ENCODE results near the gene ASB7.
"Not testable (repeated sequence)": the region's sequence is repeated elsewhere in the genome, so short reads cannot be mapped to it uniquely, and the experiment has no call there.

ASB7 gene

GRCh38 chr15:100671124-100671680 lies 68.8 kb downstream of the ASB7 start:
- H3K4me1 Mint-ChIP-seq, result peaks cover 4% of the 10 kb centered on the region
- no peak overlapping the region for H3K27ac Mint-ChIP-seq
- H3K36me3 Mint-ChIP-seq, result no peaks in the 10 kb centered on the region
- peaks cover 6% of the 10 kb centered on the region for H3K27me3 Mint-ChIP-seq
- DNase-seq (ENCODE audit: low spot score in 2 of 2) (no peak), ATAC-seq (ENCODE audit: low read depth) (no peak)
- H3K4me3 Mint-ChIP-seq, result no peak overlapping the region
- H3K9me3 Mint-ChIP-seq, result peaks cover 2% of the 10 kb centered on the region

GRCh38 chr15:100671858-100672543 lies 69.6 kb downstream of the ASB7 start:
- no peak for DNase-seq (ENCODE audit: low spot score in 2 of 2)
- no peak overlapping the region for H3K27ac Mint-ChIP-seq
- H3K36me3 Mint-ChIP-seq, result no peaks in the 10 kb centered on the region
- peaks cover 4% of the 10 kb centered on the region for H3K4me1 Mint-ChIP-seq
- peaks cover 2% of the 10 kb centered on the region for H3K9me3 Mint-ChIP-seq
- peaks cover 6% of the 10 kb centered on the region for H3K27me3 Mint-ChIP-seq
- ATAC-seq (ENCODE audit: low read depth), result no peak
- H3K4me3 Mint-ChIP-seq, result no peak overlapping the region

- H3K36me3 Mint-ChIP-seq, result no peaks in the 10 kb centered on the region
- no peak overlapping the region for H3K4me3 Mint-ChIP-seq
- no peak overlapping the region for H3K27ac Mint-ChIP-seq
- peaks cover 2% of the 10 kb centered on the region for H3K9me3 Mint-ChIP-seq
- DNase-seq (ENCODE audit: low spot score in 2 of 2) (no peak), ATAC-seq (ENCODE audit: low read depth) (no peak)
- H3K27me3 Mint-ChIP-seq, result peaks cover 8% of the 10 kb centered on the region
- peaks cover 4% of the 10 kb centered on the region for H3K4me1 Mint-ChIP-seq
Measured at GRCh38 chr15:100672959-100673358, 70.6 kb downstream of the ASB7 start.

GRCh38 chr15:100679151-100679550 lies 76.8 kb downstream of the ASB7 start:
- not testable (repeated sequence) for DNase-seq (ENCODE audit: low spot score in 2 of 2); H3K9me3 Mint-ChIP-seq; H3K36me3 Mint-ChIP-seq; ATAC-seq (ENCODE audit: low read depth); H3K27me3 Mint-ChIP-seq; H3K27ac Mint-ChIP-seq; H3K4me1 Mint-ChIP-seq; H3K4me3 Mint-ChIP-seq

- no peak for DNase-seq (ENCODE audit: low spot score in 2 of 2)
- ATAC-seq (ENCODE audit: low read depth), result no peak
- H3K27me3 Mint-ChIP-seq, result peaks cover 11% of the 10 kb centered on the region
- H3K9me3 Mint-ChIP-seq, result peaks cover 4% of the 10 kb centered on the region
- peaks cover 5% of the 10 kb centered on the region for H3K36me3 Mint-ChIP-seq
- H3K4me1 Mint-ChIP-seq, result no peaks in the 10 kb centered on the region
- H3K4me3 Mint-ChIP-seq, result no peak overlapping the region
- H3K27ac Mint-ChIP-seq, result no peak overlapping the region
Measured at GRCh38 chr15:100680726-100681125, 78.3 kb downstream of the ASB7 start.

GRCh38 chr15:100681335-100681746 lies 79.0 kb downstream of the ASB7 start:
- Mint-ChIP-seq H3K9me3 (peaks cover 4% of the 10 kb centered on the region), H3K27me3 (peaks cover 14% of the 10 kb centered on the region), H3K4me3 (no peak overlapping the region), H3K36me3 (peaks cover 5% of the 10 kb centered on the region), H3K27ac (no peak overlapping the region), H3K4me1 (no peaks in the 10 kb centered on the region)
- ATAC-seq (ENCODE audit: low read depth) (no peak), DNase-seq (ENCODE audit: low spot score in 2 of 2) (no peak)

- Mint-ChIP-seq H3K4me3 (no peak overlapping the region), H3K4me1 (no peaks in the 10 kb centered on the region), H3K36me3 (peaks cover 5% of the 10 kb centered on the region), H3K27ac (no peak overlapping the region), H3K9me3 (peaks cover 4% of the 10 kb centered on the region), H3K27me3 (peaks cover 20% of the 10 kb centered on the region)
- no peak for DNase-seq (ENCODE audit: low spot score in 2 of 2)
- ATAC-seq (ENCODE audit: low read depth), result no peak
Measured at GRCh38 chr15:100682468-100682867, 80.1 kb downstream of the ASB7 start.

GRCh38 chr15:100683434-100683833 lies 81.0 kb downstream of the ASB7 start:
- peaks cover 5% of the 10 kb centered on the region for H3K36me3 Mint-ChIP-seq

GRCh38 chr15:100684591-100684990 lies 82.2 kb downstream of the ASB7 start:
- Mint-ChIP-seq H3K4me1 (no peaks in the 10 kb centered on the region), H3K4me3 (no peak overlapping the region), H3K36me3 (peaks cover 5% of the 10 kb centered on the region), H3K27ac (no peak overlapping the region), H3K27me3 (peaks cover 23% of the 10 kb centered on the region), H3K9me3 (peaks cover 4% of the 10 kb centered on the region)
- no peak for DNase-seq (ENCODE audit: low spot score in 2 of 2)
- no peak for ATAC-seq (ENCODE audit: low read depth)

More at GRCh38 chr15:100683434-100683833, 81.0 kb downstream of the ASB7 start:
- Mint-ChIP-seq H3K9me3 (peaks cover 4% of the 10 kb centered on the region), H3K27ac (no peak overlapping the region), H3K27me3 (peaks cover 23% of the 10 kb centered on the region), H3K4me3 (no peak overlapping the region), H3K4me1 (no peaks in the 10 kb centered on the region)
- no peak for ATAC-seq (ENCODE audit: low read depth)
- no peak for DNase-seq (ENCODE audit: low spot score in 2 of 2)

- ATAC-seq (ENCODE audit: low read depth) (no peak), DNase-seq (ENCODE audit: low spot score in 2 of 2) (no peak)
- H3K4me1 Mint-ChIP-seq, result no peaks in the 10 kb centered on the region
- peaks cover 3% of the 10 kb centered on the region for H3K36me3 Mint-ChIP-seq
- no peak overlapping the region for H3K27ac Mint-ChIP-seq
- H3K27me3 Mint-ChIP-seq, result peaks cover 20% of the 10 kb centered on the region
- H3K9me3 Mint-ChIP-seq, result peaks cover 4% of the 10 kb centered on the region
- H3K4me3 Mint-ChIP-seq, result no peak overlapping the region
Measured at GRCh38 chr15:100686021-100686724, 83.8 kb downstream of the ASB7 start.

- H3K9me3 Mint-ChIP-seq, result no peaks in the 10 kb centered on the region
- H3K4me3 Mint-ChIP-seq, result no peak overlapping the region
- no peaks in the 10 kb centered on the region for H3K36me3 Mint-ChIP-seq
- peaks cover 19% of the 10 kb centered on the region for H3K27me3 Mint-ChIP-seq
- DNase-seq (ENCODE audit: low spot score in 2 of 2) (no peak), ATAC-seq (ENCODE audit: low read depth) (no peak)
- no peak overlapping the region for H3K27ac Mint-ChIP-seq
- H3K4me1 Mint-ChIP-seq, result no peaks in the 10 kb centered on the region
Measured at GRCh38 chr15:100686725-100687473, 84.5 kb downstream of the ASB7 start.

GRCh38 chr15:100687582-100688141 lies 85.3 kb downstream of the ASB7 start:
- Mint-ChIP-seq H3K27ac (no peak overlapping the region), H3K9me3 (no peaks in the 10 kb centered on the region), H3K4me3 (no peak overlapping the region), H3K4me1 (no peaks in the 10 kb centered on the region), H3K36me3 (no peaks in the 10 kb centered on the region), H3K27me3 (peaks cover 19% of the 10 kb centered on the region)
- DNase-seq (ENCODE audit: low spot score in 2 of 2) (no peak), ATAC-seq (ENCODE audit: low read depth) (no peak)

- Mint-ChIP-seq H3K4me1 (no peaks in the 10 kb centered on the region), H3K9me3 (no peaks in the 10 kb centered on the region), H3K27ac (no peak overlapping the region), H3K36me3 (no peaks in the 10 kb centered on the region), H3K27me3 (peaks cover 20% of the 10 kb centered on the region), H3K4me3 (no peak overlapping the region)
- ATAC-seq (ENCODE audit: low read depth) (no peak), DNase-seq (ENCODE audit: low spot score in 2 of 2) (no peak)
Measured at GRCh38 chr15:100688549-100689120, 86.2 kb downstream of the ASB7 start.
